Neutrophil (primary cell): Measurements from ENCODE around the gene ADRB2.

Experiments used
- H3K27ac ChIP-seq: fragments of 200-600 bp; sonication (generic); 2 replicates; pipeline ENCODE4 v1.5.1; 2016; ENCODE audit warnings: mild to moderate bottlenecking, moderate library complexity
- H3K27me3 ChIP-seq: fragments of 200-600 bp; sonication (generic); 2 replicates; pipeline ENCODE4 v1.6.0; 2016; ENCODE audit warnings: mild to moderate bottlenecking
- H3K36me3 ChIP-seq: fragments of 200-600 bp; sonication (generic); 2 replicates; pipeline ENCODE4 v1.5.1; 2017
- H3K4me1 ChIP-seq, 2 experiments: fragments of 200-600 bp in 1 of 2; sonication (generic) in 1 of 2; 1 replicate in 1 of 2; 2 replicates in 1 of 2; pipeline versions ENCODE4 v1.5.1 to v1.6.1; 2013 to 2016; ENCODE audit warnings: low read depth in 1 of 2, low read length in 1 of 2, mild to moderate bottlenecking in 1 of 2, moderate library complexity in 1 of 2; ENCODE audit not compliant: control insufficient read depth in 1 of 2, insufficient read depth in 1 of 2
- H3K4me3 ChIP-seq, 2 experiments: fragments of 200-600 bp in 1 of 2; sonication (generic) in 1 of 2; 1 replicate in 1 of 2; 2 replicates in 1 of 2; pipeline ENCODE4 v1.5.1; 2013 to 2016; ENCODE audit warnings: low read depth in 1 of 2, low read length in 1 of 2, mild to moderate bottlenecking in 1 of 2, moderate library complexity in 1 of 2
- H3K9me3 ChIP-seq: fragments of 200-600 bp; sonication (generic); 2 replicates; pipeline ENCODE4 v1.5.1; 2016
- TF ChIP-seq, protein P1 (sequence below): fragments of 200-600 bp; sonication (generic); IDR thresholded peaks from 2 replicates; pipeline ENCODE4 v1.5.1; 2016; ENCODE audit warnings: antibody characterized with exemption

The ADRB2 gene

DNA sequence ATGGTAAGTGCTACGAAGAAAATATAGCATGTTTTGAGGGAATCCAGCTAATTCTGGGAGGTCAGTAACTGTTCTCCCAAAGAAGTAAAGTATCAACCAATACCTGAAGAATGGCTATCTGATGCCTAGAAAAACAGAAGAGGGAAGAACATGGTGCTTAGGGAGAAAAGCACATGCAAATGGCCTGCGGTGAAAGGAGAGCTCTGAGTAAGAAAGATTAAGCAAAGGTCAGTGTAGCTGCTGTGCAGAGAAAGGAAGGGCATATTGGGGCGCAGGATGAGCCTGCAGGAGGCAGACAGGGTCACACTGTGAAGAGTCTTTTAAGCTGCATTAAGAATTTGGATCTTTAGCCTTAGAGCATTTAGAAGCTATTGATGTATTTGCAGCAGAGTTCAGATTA, 11.0 kb downstream of the ADRB2 start:
- Histone ChIP-seq H3K4me3 (no peak overlapping the region), H3K27me3 (no peaks in the 10 kb centered on the region), H3K27ac (no peak overlapping the region), H3K9me3 (no peaks in the 10 kb centered on the region), H3K36me3 (peaks cover 44% of the 10 kb centered on the region), H3K4me1 (peaks cover 11 to 25% of the 10 kb centered on the region in 2 experiments)
- TF ChIP-seq, protein P1, sequence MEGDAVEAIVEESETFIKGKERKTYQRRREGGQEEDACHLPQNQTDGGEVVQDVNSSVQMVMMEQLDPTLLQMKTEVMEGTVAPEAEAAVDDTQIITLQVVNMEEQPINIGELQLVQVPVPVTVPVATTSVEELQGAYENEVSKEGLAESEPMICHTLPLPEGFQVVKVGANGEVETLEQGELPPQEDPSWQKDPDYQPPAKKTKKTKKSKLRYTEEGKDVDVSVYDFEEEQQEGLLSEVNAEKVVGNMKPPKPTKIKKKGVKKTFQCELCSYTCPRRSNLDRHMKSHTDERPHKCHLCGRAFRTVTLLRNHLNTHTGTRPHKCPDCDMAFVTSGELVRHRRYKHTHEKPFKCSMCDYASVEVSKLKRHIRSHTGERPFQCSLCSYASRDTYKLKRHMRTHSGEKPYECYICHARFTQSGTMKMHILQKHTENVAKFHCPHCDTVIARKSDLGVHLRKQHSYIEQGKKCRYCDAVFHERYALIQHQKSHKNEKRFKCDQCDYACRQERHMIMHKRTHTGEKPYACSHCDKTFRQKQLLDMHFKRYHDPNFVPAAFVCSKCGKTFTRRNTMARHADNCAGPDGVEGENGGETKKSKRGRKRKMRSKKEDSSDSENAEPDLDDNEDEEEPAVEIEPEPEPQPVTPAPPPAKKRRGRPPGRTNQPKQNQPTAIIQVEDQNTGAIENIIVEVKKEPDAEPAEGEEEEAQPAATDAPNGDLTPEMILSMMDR = no peak

DNA sequence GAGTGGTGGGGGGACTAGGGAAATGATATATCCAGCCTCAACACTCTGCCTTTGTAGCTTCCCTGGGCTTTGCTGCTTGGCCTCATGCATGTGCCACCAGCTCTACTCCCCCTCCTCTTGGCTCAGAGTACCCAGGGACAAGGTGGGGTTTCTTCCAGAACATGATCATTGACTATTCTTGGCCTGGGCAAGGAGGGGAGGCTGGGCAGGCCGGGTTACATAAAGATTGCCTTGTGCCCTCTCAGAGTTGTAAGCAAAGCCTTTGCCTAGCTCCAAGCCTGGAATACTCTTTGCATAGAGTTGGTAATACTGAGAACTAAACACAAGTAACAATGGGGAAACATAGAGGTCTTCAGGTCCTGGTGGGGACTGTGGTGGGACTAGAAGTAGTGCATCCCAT, 11.9 kb downstream of the ADRB2 start:
- Histone ChIP-seq H3K4me1 (peaks cover 1 to 16% of the 10 kb centered on the region in 2 experiments), H3K27me3 (no peaks in the 10 kb centered on the region), H3K27ac (no peak overlapping the region), H3K36me3 (peaks cover 44% of the 10 kb centered on the region), H3K9me3 (no peaks in the 10 kb centered on the region), H3K4me3 (no peak overlapping the region)
- TF ChIP-seq, protein P1 = no peak

DNA sequence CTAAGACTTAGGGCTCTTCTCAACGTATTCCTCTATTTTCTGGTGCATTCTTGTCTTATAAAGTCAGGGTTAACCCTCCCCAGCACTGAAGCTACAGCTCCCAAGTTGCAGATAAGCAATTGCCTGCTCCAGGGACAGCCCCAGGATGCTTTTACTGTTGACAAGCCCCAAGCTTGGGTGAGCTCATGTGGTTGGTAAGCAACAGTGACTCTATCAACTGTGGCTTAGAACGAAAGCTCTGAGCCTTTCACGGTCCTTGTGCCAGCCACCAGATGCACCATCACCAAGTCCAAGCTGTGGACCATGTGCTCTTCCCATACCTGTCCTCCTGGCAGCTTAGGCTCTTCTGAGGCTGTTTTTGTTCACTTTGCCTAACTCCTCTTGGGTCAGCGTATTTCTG, 13.5 kb downstream of the ADRB2 start:
- Histone ChIP-seq H3K36me3 (peaks cover 34% of the 10 kb centered on the region), H3K27me3 (no peaks in the 10 kb centered on the region), H3K4me3 (no peak overlapping the region), H3K4me1 (no peaks in the 10 kb centered on the region), H3K9me3 (no peaks in the 10 kb centered on the region), H3K27ac (no peak overlapping the region)
- TF ChIP-seq, protein P1 = no peak

DNA sequence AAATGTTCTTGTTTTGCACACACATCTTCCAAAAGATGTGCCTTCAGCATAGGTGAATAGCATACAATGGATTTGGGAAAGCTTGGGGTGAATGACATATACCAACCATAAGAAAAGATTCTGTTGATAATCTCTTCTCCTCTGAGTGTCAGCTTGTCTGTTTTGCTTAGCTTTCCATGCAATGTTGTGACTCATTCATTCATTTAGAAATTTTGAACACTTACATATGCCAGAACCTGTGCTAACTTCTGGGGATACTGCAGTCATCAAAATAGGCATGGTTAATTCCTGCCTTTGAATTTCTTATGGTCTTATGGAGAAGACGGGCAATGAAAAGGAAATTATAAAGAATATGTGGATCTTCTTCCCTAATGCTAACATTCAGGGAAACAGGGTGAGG, 14.1 kb downstream of the ADRB2 start:
- H3K4me1 ChIP-seq = no peaks in the 10 kb centered on the region
- TF ChIP-seq, protein P1 = no peak
- H3K4me3 ChIP-seq = no peak overlapping the region
- H3K27me3 ChIP-seq = no peaks in the 10 kb centered on the region
- H3K36me3 ChIP-seq = peaks cover 34% of the 10 kb centered on the region
- no peaks in the 10 kb centered on the region for H3K9me3 ChIP-seq
- H3K27ac ChIP-seq = no peak overlapping the region

DNA sequence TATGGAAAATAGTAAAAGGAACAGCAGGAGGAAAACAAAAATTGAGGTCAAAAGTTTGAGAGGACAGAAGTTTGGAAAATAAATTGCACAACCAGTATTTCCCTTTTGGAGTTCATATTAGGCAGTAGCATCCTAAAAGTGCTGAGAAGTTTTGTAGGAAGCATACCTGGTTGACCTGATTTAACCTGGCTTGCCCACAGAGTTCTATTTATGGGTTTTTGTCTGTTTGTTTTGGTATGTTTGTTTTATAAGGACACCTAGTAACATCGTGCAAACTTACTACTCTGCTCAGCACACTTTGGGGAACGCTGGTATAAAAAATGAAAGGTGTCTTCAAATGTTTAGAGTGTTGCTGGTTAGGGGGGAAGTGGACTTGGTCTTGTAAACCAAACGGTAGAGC, 15.1 kb downstream of the ADRB2 start:
- Histone ChIP-seq H3K27ac (no peak overlapping the region), H3K4me3 (no peak overlapping the region), H3K36me3 (peaks cover 38% of the 10 kb centered on the region), H3K27me3 (no peaks in the 10 kb centered on the region), H3K9me3 (no peaks in the 10 kb centered on the region), H3K4me1 (peaks cover 0 to under 1% of the 10 kb centered on the region in 2 experiments)
- TF ChIP-seq, protein P1 = no peak

DNA sequence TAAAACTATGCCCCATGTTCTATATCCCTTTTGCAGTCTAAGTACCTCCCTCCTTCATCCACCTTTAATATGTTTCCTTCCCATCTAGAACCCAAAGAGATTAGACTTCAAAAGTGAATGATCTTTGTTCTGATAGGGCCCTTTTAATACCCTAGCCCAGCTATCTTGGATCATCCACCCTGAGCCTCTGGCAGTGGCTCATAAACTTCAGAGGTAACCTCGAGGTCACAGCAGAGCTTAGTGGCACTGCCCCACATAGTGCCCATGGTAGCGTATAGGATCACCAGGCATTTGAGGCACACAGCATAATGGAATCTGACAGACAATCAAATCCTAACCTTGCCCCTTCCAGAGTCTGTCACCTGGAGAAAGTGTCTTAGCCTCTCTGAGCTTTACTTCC, 15.8 kb downstream of the ADRB2 start:
- H3K27me3 ChIP-seq = no peaks in the 10 kb centered on the region
- no peaks in the 10 kb centered on the region for H3K9me3 ChIP-seq
- no peak overlapping the region for H3K4me3 ChIP-seq
- TF ChIP-seq, protein P1 = no peak
- H3K27ac ChIP-seq = no peak overlapping the region
- H3K36me3 ChIP-seq = peaks cover 39% of the 10 kb centered on the region
- H3K4me1 ChIP-seq = peaks cover 0 to 7% of the 10 kb centered on the region in 2 experiments
